Measurements from ENCODE around the gene MED15. TPM values are rescaled to one million over a fixed set of nuclear protein-coding genes. Genes with fewer than 3 reads are reported as not detected.

The MED15 gene
- total and polyA plus RNA-seq, 2 experiments from 2014 or later, result 29.2 to 43.5 TPM

GRCh38 chr22:20484948-20485683, 22.3 kb upstream of the MED15 start:
- no peak for DNase-seq (ENCODE audit: low spot score)
- H3K9me3 Mint-ChIP-seq, result no peaks in the 10 kb centered on the region
- ATAC-seq, result no peak
- H3K36me3 Mint-ChIP-seq (ENCODE audit: low read depth), result no peaks in the 10 kb centered on the region; the same call in 2 of the 3 replicates
- 0 out of 2 replicates have a peak, but pooled peaks cover 3% of the 10 kb centered on the region for H3K9me2 ChIP-seq (ENCODE audit: insufficient read depth)
- TF ChIP-seq ZNF114 (CRISPR knock-in tag; IDR thresholded peaks at IDR 0.05) (no peak), ZNF462 (CRISPR knock-in tag; IDR thresholded peaks at IDR 0.05) (no peak), EZH2 (IDR thresholded peaks at IDR 0.05; ENCODE audit: low read depth, unreplicated experiment) (no peak), ZNF331 (CRISPR knock-in tag; IDR thresholded peaks at IDR 0.05; ENCODE audit: low read depth) (no peak)
- no peaks in the 10 kb centered on the region for H3K79me2 ChIP-seq (replicated peaks; ENCODE audit: insufficient read depth)
- no peak overlapping the region for H3K27ac Mint-ChIP-seq
- H3K4me1 Mint-ChIP-seq, result peaks cover 6% of the 10 kb centered on the region
- H3K4me1 ChIP-seq (ENCODE audit: insufficient read depth), result no peaks in the 10 kb centered on the region
- peaks cover 14% of the 10 kb centered on the region for H3K27me3 Mint-ChIP-seq (ENCODE audit: insufficient read depth, low read depth, poor library complexity)
- H3K36me3 ChIP-seq (ENCODE audit: insufficient read depth), result no peaks in the 10 kb centered on the region
- H3F3A ChIP-seq (replicated peaks; ENCODE audit: low read depth), result no peaks in the 10 kb centered on the region
- H4K20me1 ChIP-seq (replicated peaks; ENCODE audit: insufficient read depth), result 0 out of 2 replicates have a peak, but pooled peaks cover 3% of the 10 kb centered on the region
- H3K4me3 Mint-ChIP-seq, result no peak overlapping the region
- H3K27me3 ChIP-seq (ENCODE audit: insufficient read depth), result no peaks in the 10 kb centered on the region
- H3K4me2 ChIP-seq, result no peak overlapping the region
- no peak overlapping the region for H3K27ac ChIP-seq (ENCODE audit: low read depth)
- H2AFZ ChIP-seq, result no peak overlapping the region
- no peak overlapping the region for H3K4me3 ChIP-seq

GRCh38 chr22:20486229-20486628, 21.2 kb upstream of the MED15 start:
- Mint-ChIP-seq H3K4me3 (no peak overlapping the region), H3K9me3 (no peaks in the 10 kb centered on the region), H3K27me3 (ENCODE audit: insufficient read depth, low read depth, poor library complexity) (peaks cover 14% of the 10 kb centered on the region), H3K4me1 (peaks cover 6% of the 10 kb centered on the region), H3K27ac (no peak overlapping the region), H3K36me3 (ENCODE audit: low read depth) (no peaks in the 10 kb centered on the region; the same call in 2 of the 3 replicates)
- Histone ChIP-seq H3F3A (replicated peaks; ENCODE audit: low read depth) (no peaks in the 10 kb centered on the region), H3K4me3 (no peak overlapping the region), H3K4me2 (no peak overlapping the region), H3K4me1 (ENCODE audit: insufficient read depth) (no peaks in the 10 kb centered on the region), H3K27ac (ENCODE audit: low read depth) (no peak overlapping the region), H2AFZ (no peak overlapping the region), H3K36me3 (ENCODE audit: insufficient read depth) (no peaks in the 10 kb centered on the region), H3K79me2 (replicated peaks; ENCODE audit: insufficient read depth) (no peaks in the 10 kb centered on the region), H3K9me2 (ENCODE audit: insufficient read depth) (0 out of 2 replicates have a peak, but pooled peaks cover 3% of the 10 kb centered on the region), H3K27me3 (ENCODE audit: insufficient read depth) (no peaks in the 10 kb centered on the region), H4K20me1 (replicated peaks; ENCODE audit: insufficient read depth) (0 out of 2 replicates have a peak, but pooled peaks cover 3% of the 10 kb centered on the region)
- no peak for ATAC-seq
- TF ChIP-seq, protein P1, sequence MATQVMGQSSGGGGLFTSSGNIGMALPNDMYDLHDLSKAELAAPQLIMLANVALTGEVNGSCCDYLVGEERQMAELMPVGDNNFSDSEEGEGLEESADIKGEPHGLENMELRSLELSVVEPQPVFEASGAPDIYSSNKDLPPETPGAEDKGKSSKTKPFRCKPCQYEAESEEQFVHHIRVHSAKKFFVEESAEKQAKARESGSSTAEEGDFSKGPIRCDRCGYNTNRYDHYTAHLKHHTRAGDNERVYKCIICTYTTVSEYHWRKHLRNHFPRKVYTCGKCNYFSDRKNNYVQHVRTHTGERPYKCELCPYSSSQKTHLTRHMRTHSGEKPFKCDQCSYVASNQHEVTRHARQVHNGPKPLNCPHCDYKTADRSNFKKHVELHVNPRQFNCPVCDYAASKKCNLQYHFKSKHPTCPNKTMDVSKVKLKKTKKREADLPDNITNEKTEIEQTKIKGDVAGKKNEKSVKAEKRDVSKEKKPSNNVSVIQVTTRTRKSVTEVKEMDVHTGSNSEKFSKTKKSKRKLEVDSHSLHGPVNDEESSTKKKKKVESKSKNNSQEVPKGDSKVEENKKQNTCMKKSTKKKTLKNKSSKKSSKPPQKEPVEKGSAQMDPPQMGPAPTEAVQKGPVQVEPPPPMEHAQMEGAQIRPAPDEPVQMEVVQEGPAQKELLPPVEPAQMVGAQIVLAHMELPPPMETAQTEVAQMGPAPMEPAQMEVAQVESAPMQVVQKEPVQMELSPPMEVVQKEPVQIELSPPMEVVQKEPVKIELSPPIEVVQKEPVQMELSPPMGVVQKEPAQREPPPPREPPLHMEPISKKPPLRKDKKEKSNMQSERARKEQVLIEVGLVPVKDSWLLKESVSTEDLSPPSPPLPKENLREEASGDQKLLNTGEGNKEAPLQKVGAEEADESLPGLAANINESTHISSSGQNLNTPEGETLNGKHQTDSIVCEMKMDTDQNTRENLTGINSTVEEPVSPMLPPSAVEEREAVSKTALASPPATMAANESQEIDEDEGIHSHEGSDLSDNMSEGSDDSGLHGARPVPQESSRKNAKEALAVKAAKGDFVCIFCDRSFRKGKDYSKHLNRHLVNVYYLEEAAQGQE (IDR thresholded peaks at IDR 0.05; ENCODE audit: unreplicated experiment), result no peak
- no peak for TF ChIP-seq STAT1 (IDR thresholded peaks at IDR 0.05; ENCODE audit: unreplicated experiment)
- TF ChIP-seq EZH2 (IDR thresholded peaks at IDR 0.05; ENCODE audit: low read depth, unreplicated experiment), result no peak
- TF ChIP-seq JUNB (IDR thresholded peaks at IDR 0.05; ENCODE audit: unreplicated experiment), result no peak
- DNase-seq (ENCODE audit: low spot score), result no peak
